Fibroblast of lung (primary cell): Measurements from ENCODE around the gene RNF223. TPM values are rescaled to one million over a fixed set of nuclear protein-coding genes. Genes with fewer than 3 reads are reported as not detected.

Source experiments
- DNase-seq, 2 donors: peaks; one replicate each; pipeline versions ENCODE4 v3.0.0 to v3.0.0-alpha.2; 2010; ENCODE audit warnings: low read depth in 2 of 2
- H2AFZ ChIP-seq: 2 replicates; pipeline ENCODE4 v1.5.1; 2012; ENCODE audit warnings: low read length, control low read depth, inconsistent platforms
- H3K27ac ChIP-seq: 2 replicates; pipeline ENCODE4 v1.5.1; 2011; ENCODE audit warnings: low read length, control low read depth; ENCODE audit not compliant: insufficient read depth
- H3K27me3 ChIP-seq: 2 replicates; pipeline ENCODE4 v1.5.1; 2011; ENCODE audit warnings: mild to moderate bottlenecking, low read length; ENCODE audit not compliant: control insufficient read depth, insufficient read depth
- H3K36me3 ChIP-seq: 2 replicates; pipeline ENCODE4 v1.5.1; 2011; ENCODE audit warnings: low read length; ENCODE audit not compliant: control insufficient read depth, insufficient read depth
- H3K4me1 ChIP-seq: 2 replicates; pipeline ENCODE4 v1.5.1; 2011; ENCODE audit warnings: low read length; ENCODE audit not compliant: control insufficient read depth, insufficient read depth; ENCODE audit errors: extremely low read depth
- H3K4me2 ChIP-seq: 2 replicates; pipeline ENCODE4 v1.5.1; 2011; ENCODE audit warnings: low read length, control low read depth; ENCODE audit not compliant: insufficient read depth; ENCODE audit errors: extremely low read depth
- H3K4me3 ChIP-seq, 4 experiments: fragments of 200-600 bp in 1 of 4; sonication (generic) in 1 of 4; replicated peaks in 1 of 4; 2 replicates each; pipeline ENCODE4 v1.5.1; 2011 to 2016; ENCODE audit warnings: low read length in 4 of 4, low read depth in 3 of 4, mild to moderate bottlenecking in 3 of 4, control low read depth in 2 of 4, inconsistent platforms in 1 of 4, mixed read lengths in 1 of 4; ENCODE audit not compliant: insufficient read depth in 1 of 4; ENCODE audit errors: control extremely low read depth in 1 of 4
- H3K79me2 ChIP-seq: 2 replicates; pipeline ENCODE4 v1.5.1; 2012; ENCODE audit warnings: mild to moderate bottlenecking, low read length, inconsistent platforms; ENCODE audit not compliant: control insufficient read depth, insufficient read depth
- H3K9ac ChIP-seq: 2 replicates; pipeline ENCODE4 v1.5.1; 2011; ENCODE audit warnings: mild to moderate bottlenecking, low read length, control low read depth; ENCODE audit not compliant: insufficient read depth
- H3K9me3 ChIP-seq: 2 replicates; pipeline ENCODE4 v1.5.1; 2012; ENCODE audit warnings: low read depth, low read length; ENCODE audit not compliant: control insufficient read depth, insufficient read depth
- H4K20me1 ChIP-seq: 2 replicates; pipeline ENCODE4 v1.5.1; 2011; ENCODE audit warnings: low read length; ENCODE audit not compliant: control insufficient read depth, insufficient read depth; ENCODE audit errors: extremely low read depth
- CTCF ChIP-seq, 2 donors: IDR thresholded peaks in 1 of 2; conservative IDR thresholded peaks in 1 of 2; 1 replicate in 1 of 2; 2 replicates in 1 of 2; pipeline ENCODE4 v1.5.1; 2011 to 2012; ENCODE audit warnings: low read length in 2 of 2, control low read depth in 1 of 2, inconsistent platforms in 1 of 2, low read depth in 1 of 2, mild to moderate bottlenecking in 1 of 2
- EZH2 ChIP-seq: IDR thresholded peaks from 2 replicates; pipeline ENCODE4 v1.5.1; 2012; ENCODE audit warnings: low read length, control low read depth, mild to moderate bottlenecking; ENCODE audit errors: missing control alignments
- polyA plus RNA-seq, 2 donors: library from polyadenylated mRNA; depleted of rRNA in 1 of 2; stranded (reverse) in 1 of 2; unstranded in 1 of 2; fragments of >200 nt; gene quantifications; 2 replicates each; pipeline ENCODE4 v1.2.1, GENCODE V29; 2011 to 2012; ENCODE audit warnings: missing spikeins in 1 of 2
- total RNA-seq: library from RNA; depleted of rRNA; stranded (reverse); fragments of >200 nt; gene quantifications from 2 replicates; pipeline ENCODE4 v1.2.1, GENCODE V29; 2014

Gene RNF223
- total and polyA plus RNA-seq, 2 donors (not counting 1 experiment from before 2014, with no cell fraction given), result not detected

GRCh38 chr1:1065265-1065939 is 8.7 kb downstream of the RNF223 start:
- Histone ChIP-seq H3K4me2 (no peak overlapping the region), H2AFZ (no peak overlapping the region), H3K4me3 (no peak overlapping the region), H3K4me1 (peaks cover 8% of the 10 kb centered on the region), H3K9me3 (no peaks in the 10 kb centered on the region), H3K27ac (no peak overlapping the region), H3K36me3 (no peaks in the 10 kb centered on the region), H3K79me2 (no peaks in the 10 kb centered on the region), H3K9ac (no peak overlapping the region), H4K20me1 (no peaks in the 10 kb centered on the region), H3K27me3 (no peaks in the 10 kb centered on the region)
- TF ChIP-seq EZH2 (no peak), CTCF (conservative IDR thresholded peaks at IDR 0.05 in 1 of 2, IDR thresholded peaks at IDR 0.05 in 1 of 2; ENCODE audit: low read depth in 1 of 2, low read length in 2 of 2) (no peak)
- DNase-seq, result no peak

- H3K9ac ChIP-seq, result peak overlapping the region; percentile 43
- H4K20me1 ChIP-seq, result no peaks in the 10 kb centered on the region
- no peaks in the 10 kb centered on the region for H3K27me3 ChIP-seq
- H3K4me1 ChIP-seq, result peaks cover 10% of the 10 kb centered on the region
- no peaks in the 10 kb centered on the region for H3K36me3 ChIP-seq
- no peak overlapping the region for H3K4me3 ChIP-seq
- H3K27ac ChIP-seq, result peak overlapping the region; percentile 51
- TF ChIP-seq EZH2, result no peak
- TF ChIP-seq CTCF (conservative IDR thresholded peaks at IDR 0.05 in 1 of 2, IDR thresholded peaks at IDR 0.05 in 1 of 2; ENCODE audit: low read depth in 1 of 2, low read length in 2 of 2), result peak; percentile 46 to 74
- DNase-seq, result peak; percentile 77 to 87
- no peaks in the 10 kb centered on the region for H3K9me3 ChIP-seq
- no peak overlapping the region for H2AFZ ChIP-seq
- peak overlapping the region; percentile 79 for H3K4me2 ChIP-seq
- no peaks in the 10 kb centered on the region for H3K79me2 ChIP-seq
Observed at GRCh38 chr1:1063945-1064831, 9.9 kb downstream of the RNF223 start.

GRCh38 chr1:1063261-1063944 is 10.7 kb downstream of the RNF223 start:
- peak overlapping the region; percentile 38 for H3K9ac ChIP-seq
- no peaks in the 10 kb centered on the region for H3K27me3 ChIP-seq
- H3K79me2 ChIP-seq, result no peaks in the 10 kb centered on the region
- no peak overlapping the region for H3K4me2 ChIP-seq
- no peak for DNase-seq
- no peaks in the 10 kb centered on the region for H3K36me3 ChIP-seq
- no peak overlapping the region for H2AFZ ChIP-seq
- no peaks in the 10 kb centered on the region for H4K20me1 ChIP-seq
- TF ChIP-seq CTCF (conservative IDR thresholded peaks at IDR 0.05 in 1 of 2, IDR thresholded peaks at IDR 0.05 in 1 of 2; ENCODE audit: low read depth in 1 of 2, low read length in 2 of 2), result no peak
- no peak for TF ChIP-seq EZH2
- H3K27ac ChIP-seq, result peak overlapping the region; percentile 51
- no peak overlapping the region for H3K4me3 ChIP-seq
- H3K4me1 ChIP-seq, result peaks cover 13% of the 10 kb centered on the region
- H3K9me3 ChIP-seq, result no peaks in the 10 kb centered on the region
